Right lung (tissue), 10 donors: ENCODE measurements around the gene C1QTNF6. TPM values are rescaled to one million over a fixed set of nuclear protein-coding genes. Genes with fewer than 3 reads are reported as not detected.
"Not testable (repeated sequence)": the region's sequence is repeated elsewhere in the genome, so short reads cannot be mapped to it uniquely, and the experiment has no call there.

ENCODE experiments used
- DNase-seq, 2 donors: peaks; one replicate each; pipeline ENCODE4 v3.0.0-alpha.2; 2013
- long read RNA-seq, 8 donors: transcript quantifications; one replicate each; lab custom pipeline, GENCODE V29; 2026
- polyA plus RNA-seq, 5 donors: library from polyadenylated mRNA; unstranded; fragments of 120-200 nt; gene quantifications; one replicate each; pipeline versions ENCODE4 v1.2.1 to v1.2.3, GENCODE V29; 2013; ENCODE audit warnings: inconsistent platforms in 1 of 5, low replicate concordance in 1 of 5; ENCODE audit not compliant: insufficient read length in 5 of 5, insufficient read depth in 1 of 5

The C1QTNF6 gene
- 10 to 100 TPM; 24.5 to 25.0 (median 24.9) TPM for polyA plus RNA-seq
- long read RNA-seq, donor 1, transcript C1QTNF6-201 (3 exons, 2,934 nt): major isoform, 7 of 13 reads
- long read RNA-seq, donor 1, partial matches to known transcripts: 5 of 13 reads
- long read RNA-seq, donor 1, other reads (novel, unspliced or antisense): 0 of 13 reads
- long read RNA-seq, donor 2, transcript C1QTNF6-201 (3 exons, 2,934 nt): major isoform, 9 of 10 reads
- long read RNA-seq, donor 2, partial matches to known transcripts: 0 of 10 reads
- long read RNA-seq, donor 2, other reads (novel, unspliced or antisense): 0 of 10 reads
- long read RNA-seq, donor 3, partial matches to known transcripts: 14 of 19 reads
- long read RNA-seq, donor 3, other reads (novel, unspliced or antisense): 0 of 19 reads
- long read RNA-seq, donor 4, transcript C1QTNF6-201 (3 exons, 2,934 nt): major isoform, 7 of 8 reads
- long read RNA-seq, donor 4, partial matches to known transcripts: 0 of 8 reads
- long read RNA-seq, donor 4, other reads (novel, unspliced or antisense): 0 of 8 reads
- long read RNA-seq, donor 5, transcript C1QTNF6-201 (3 exons, 2,934 nt): major isoform, 12 of 26 reads
- long read RNA-seq, donor 5, partial matches to known transcripts: 14 of 26 reads
- long read RNA-seq, donor 5, other reads (novel, unspliced or antisense): 0 of 26 reads
- long read RNA-seq, donor 6, partial matches to known transcripts: 0 of 4 reads
- long read RNA-seq, donor 6, other reads (novel, unspliced or antisense): 0 of 4 reads
- long read RNA-seq, donor 7, partial matches to known transcripts: 0 of 4 reads
- long read RNA-seq, donor 7, other reads (novel, unspliced or antisense): 0 of 4 reads
- long read RNA-seq, donor 8, partial matches to known transcripts: 8 of 10 reads
- long read RNA-seq, donor 8, other reads (novel, unspliced or antisense): 0 of 10 reads

DNA sequence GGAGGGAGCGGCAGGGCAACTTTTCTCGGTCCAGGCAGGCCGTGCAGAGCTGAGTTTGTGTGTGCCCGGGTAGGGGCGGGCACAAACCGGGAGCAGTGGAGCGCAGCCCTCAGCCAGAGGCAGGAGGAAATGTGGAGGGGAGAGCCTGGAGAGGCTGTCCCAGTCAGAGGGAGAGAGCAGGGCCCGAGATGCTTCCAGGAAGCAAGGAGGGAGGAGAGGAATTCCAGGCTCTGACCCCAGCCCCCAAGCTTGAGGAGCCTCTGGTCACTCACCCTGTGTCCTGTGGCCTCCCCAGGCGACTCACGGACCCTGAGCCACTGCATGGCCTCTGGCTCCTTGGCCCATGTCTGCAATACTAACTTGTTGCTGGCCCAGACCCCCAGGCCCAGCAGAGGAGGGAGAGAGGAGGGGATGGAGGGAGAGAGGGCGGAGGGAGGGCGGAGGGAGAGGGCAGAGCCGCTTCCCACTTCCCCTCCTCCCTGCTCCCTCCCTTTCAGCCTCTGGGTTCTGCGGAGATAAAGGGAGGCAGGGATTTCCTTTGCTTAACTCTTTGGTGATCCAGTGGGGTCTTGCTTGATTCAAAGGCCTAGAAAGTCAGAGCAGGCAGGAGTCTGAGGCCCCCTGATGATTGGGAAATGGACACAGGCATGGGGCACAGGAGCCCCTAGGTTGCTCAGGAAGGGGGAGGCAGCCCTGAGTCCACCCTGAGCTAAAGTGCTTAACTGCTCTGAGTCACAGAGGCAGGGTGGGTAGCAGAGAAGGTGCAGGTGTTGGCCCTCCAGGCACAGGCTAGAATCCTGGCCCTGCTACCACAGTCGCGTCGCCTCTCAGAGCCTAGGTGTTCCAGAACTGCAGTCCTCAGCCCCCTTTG lies at the start of gene C1QTNF6:
C1QTNF6 (minus strand) TSS at position 357 of the 871 bp plus-strand sequence; CDS start at position 323, 34 bp downstream.
- peak; percentile 78 to 80 for DNase-seq

DNA sequence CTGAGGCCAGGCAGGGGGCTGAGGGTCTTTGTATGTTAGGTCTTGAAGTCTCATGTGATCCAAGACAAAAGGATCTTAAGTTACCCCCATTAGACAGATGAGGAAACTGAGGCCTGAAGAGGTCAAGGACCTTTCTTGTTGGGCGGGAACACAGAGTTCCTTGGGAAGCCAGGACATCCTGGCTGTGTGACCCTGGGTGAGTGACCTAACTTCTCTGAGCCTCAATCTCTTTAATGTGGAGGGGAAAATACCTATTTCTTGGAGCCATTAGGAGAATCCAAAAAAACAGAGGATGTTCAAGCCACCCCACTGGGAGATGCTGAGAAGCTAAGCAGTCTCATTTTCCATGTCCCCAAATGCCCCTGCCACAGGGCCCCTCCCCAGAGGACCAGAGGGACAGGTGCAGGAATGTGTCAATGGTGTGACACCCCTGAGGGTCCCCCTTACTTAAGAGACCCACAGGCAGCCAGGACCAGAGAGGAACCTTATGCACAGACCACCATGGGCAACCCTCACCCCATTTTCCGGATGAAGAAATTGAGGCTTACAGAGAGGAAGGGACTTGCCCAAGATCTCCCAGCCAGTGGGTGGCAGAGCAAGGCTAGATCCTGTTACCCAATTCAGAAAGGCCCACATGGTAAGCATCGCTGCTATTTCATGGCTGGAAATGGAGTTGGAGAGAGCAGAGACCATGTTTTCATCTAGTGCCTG lies 48.0 kb upstream of the C1QTNF6 start:
- DNase-seq: no peak

DNA sequence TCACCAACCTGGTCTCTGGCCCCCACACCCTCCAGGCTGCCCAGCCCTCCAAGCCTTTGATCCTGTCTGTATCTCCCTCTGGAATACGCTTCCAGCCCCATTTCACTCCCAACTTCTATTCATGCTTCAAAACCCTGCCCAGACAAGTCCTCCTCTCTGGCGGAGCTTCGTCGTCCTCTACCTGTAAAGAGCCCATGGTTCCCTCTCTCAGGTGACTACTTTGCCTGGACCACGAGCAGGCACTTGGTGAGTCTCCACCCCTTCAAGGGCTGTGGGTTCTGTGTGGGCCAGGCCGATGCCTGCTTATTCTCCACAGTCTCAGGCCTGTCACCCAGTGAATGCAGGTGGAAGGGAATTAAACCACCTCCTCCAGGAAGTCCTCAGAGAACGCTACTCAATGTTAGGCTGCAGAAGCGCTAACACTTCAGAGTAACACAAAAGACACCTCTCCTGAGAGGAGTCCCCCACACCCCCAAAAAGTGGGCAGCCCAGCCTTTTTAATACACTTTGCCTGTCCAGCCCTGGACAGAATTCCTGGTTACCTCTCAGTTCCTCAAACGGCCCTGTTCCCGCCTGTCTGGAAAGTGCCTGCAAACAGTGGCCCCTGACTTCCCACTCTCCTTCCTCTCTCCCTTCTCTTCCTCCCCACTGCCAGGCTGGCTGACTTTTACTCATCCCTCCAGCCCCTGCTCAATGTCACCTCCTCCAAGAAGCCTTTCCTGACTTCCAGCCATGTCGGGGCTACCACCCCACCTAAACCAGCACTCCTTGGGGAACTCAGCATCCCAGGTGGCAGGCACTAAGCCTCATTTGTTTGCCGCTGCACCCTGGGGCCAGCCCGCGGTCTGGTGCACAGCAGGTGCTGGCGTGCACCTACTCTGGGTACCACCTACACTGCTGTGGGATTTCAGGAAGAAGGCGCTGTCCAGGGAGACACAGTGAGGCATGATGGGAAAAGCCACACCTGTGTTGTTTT lies 47.0 kb upstream of the C1QTNF6 start:
- no peak for DNase-seq

DNA sequence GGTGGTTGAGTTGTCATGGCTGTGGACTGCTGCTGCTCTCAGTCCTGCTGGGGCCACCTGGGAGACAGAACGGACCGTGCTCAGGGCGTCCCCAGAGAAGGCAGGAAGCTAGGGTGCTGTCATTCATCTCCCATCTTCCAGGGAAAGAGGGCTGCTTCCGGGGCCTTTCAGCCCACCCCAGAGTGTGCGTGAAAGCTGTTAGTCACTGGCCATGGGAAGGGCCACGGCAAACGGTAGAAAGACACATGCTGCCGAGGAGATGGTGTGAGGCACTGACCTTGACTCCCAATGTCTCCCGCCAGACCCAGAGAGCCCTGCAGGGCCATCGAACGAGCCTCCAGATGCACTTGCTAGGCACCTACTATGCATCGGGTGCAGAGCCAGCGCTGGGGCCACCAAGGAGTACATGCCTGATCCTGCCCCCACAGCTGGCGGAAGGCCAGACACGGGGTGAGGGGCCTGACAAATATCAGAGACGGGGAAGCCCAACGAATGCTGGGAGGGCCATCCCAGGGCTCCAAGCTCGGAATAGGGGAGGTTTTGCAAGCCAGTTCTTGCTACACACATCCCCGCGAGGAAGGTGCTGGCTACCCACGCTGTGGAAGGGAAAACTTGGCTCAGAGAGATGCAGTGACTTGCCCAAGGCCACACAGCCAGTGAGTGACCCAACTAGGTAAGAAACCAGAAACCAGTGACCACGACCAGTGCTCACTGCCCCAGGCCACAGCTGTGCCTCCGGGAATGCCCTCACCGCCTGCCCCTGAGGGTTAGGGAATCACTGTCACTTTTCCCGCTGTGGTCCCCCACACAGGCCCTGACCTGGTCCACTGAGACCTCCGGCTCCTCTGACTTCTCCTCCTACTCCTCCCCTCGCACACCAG lies 45.9 kb upstream of the C1QTNF6 start:
- no peak for DNase-seq

DNA sequence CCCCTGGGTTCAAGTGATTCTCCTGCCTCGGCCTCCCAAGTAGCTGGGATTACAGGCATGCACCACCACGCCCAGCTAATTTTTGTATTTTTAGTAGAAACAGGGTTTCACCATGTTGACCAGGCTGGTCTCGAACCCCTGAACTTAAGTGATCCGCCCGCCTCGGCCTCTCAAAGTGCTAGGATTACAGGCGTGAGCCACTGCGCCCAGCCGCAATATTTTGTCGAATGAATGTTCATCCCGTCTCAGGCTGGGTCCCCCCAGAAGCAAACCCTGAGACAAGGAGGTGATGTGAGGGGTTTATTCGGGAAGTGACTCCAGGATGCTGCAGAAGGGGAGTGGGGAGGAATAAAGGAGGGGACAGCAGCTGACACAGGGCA lies 45.3 kb upstream of the C1QTNF6 start:
- not testable (repeated sequence) for DNase-seq

DNA sequence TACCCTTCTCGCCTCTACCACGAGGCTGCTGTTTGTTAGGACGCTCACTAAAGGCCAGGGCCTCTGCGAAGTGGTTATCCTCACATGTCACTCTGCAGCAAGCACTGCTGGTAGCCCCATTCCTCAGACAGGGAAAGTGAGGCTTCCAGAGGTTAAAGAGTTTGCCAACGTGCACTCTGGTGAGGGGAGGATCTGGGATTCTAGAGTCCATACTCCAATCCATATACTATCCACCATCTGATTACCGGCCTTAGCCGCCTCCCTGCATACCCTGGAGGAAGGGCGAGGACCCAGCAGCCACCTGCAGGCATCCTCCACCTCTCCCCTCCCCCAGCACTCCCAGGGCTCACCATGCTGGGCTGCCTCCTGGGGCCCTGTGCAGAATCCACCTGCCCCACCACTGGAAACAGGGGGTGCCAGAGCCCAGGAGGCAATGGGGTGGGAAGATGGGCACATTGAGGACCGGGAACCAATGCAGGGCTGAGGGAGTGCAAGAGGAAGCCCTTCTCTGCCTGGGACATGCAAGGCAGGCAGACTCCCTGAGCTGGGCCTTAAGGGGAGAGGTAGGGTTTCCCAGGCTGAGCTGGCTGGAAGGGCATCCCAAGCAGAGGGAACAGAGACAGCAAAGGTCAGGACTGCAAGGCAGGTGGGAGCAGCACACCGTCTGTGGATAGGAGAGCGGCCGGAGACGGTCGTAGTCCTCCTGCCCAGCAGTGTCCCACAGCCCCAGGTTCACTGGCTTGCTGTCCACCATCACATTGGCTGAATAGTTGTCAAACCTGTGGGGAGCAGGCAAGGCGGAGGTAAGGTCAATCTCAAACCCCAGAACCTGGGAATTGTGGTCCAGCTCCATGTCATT lies 44.3 kb upstream of the C1QTNF6 start:
- no peak for DNase-seq

DNA sequence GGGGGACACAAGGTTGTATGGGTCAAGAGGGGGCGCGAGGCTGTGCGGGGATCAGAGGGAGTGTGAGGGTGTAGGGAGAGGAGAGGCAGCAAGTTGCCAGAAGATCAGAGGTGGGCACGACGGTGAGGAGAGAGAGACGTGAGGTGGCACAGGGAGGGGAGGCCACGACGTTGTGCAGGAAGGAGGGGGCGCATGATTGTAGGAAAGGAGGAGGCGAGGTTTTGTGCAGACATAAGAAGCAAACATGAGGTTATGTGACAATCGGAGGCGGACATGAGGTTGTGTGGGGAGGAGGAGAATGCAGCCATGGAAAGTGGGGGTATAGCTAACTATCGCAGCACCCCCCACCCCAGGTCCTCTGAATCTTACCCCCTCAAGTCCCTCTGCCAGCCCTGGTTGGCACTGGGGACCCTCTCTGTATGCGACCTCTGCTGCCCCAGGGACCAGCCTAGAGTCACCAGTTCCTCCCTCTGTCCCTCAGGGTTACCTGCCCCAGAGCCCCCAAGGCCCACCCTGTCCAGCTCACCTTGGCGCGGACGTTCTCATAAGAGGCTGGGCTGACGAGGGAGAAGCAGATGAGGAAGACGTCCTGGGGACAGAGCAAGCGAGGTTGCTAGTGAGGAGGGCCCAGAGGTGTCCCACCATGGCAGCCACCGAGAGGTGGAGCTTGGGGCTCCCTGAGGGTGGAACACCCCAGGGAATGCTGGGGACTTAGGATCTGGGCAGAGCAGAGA lies 43.5 kb upstream of the C1QTNF6 start:
- DNase-seq: no peak

DNA sequence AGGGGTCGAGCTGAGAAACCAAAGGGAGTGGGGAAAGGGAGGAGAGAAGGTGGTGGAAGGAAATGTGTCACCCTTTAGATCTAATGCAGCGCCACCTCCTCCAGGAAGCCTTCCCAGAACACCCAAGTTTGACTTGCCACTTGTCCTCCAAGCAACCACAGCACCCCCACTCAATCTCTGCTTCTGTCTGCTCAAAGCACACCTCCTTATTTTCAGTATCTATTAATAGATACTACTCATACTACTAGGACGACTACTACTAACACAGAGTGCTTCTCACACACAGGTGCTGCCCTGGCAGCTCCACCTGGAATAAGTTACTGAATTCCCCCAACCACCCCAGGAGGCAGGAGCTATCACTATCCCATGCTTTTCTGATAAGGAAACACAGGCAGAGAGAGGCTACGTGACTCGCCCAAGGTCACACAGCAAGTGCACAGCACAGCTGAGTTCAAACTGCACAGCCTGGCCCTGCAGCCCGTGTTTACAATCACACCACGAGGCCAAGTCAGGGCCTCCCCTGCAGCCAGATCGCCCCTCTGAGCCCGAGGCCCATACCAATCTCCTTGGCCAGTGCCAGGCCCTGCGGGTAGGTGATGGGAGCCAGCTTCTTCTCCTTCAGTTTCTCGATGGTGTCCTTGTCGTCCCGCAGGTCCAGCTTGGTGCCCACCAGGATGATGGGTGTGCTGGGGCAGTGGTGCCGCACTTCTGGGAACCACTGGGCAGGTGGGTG lies 42.8 kb upstream of the C1QTNF6 start:
- DNase-seq: no peak

DNA sequence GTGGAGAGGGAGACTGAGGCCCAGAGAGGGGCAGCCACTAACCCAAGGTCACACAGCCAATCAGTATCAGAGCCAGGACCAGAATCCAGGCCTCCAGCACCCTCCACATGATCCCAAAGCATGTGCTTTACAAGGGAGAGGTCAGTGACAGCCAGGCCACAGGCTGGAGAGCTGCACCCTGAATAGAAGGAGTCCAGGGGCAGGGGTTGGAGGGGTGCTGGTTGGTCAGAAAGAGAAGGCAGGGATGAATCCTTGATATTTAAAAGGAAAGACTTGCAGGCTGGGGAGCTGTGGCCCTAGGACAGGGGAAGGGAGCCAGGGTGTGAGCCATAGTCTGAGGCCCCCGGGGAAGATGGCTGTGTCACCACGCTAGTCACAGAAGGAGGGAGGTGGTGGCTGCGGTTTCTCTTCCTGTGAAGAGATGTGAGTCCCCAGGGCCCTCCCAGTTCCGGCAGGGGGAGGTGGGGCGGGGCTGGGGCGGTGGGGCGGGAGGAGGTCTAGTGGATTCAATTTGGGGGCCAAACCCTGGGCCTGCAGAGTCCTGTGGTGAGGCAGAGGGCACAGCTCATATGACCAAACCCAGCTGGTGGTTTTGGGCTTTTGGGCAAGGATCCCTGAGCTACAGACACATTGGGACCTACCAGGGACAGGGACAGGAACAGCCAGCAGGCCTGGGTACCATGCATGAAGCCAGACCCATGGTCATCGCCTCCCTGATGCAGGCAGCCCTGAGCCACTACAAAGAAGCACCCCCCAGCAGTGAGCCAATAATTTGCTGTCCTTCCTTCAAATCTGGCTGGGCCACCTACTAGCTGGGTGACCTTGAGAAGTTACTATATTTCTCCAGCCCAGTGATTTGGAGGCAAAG lies 42.0 kb upstream of the C1QTNF6 start:
- no peak for DNase-seq

DNA sequence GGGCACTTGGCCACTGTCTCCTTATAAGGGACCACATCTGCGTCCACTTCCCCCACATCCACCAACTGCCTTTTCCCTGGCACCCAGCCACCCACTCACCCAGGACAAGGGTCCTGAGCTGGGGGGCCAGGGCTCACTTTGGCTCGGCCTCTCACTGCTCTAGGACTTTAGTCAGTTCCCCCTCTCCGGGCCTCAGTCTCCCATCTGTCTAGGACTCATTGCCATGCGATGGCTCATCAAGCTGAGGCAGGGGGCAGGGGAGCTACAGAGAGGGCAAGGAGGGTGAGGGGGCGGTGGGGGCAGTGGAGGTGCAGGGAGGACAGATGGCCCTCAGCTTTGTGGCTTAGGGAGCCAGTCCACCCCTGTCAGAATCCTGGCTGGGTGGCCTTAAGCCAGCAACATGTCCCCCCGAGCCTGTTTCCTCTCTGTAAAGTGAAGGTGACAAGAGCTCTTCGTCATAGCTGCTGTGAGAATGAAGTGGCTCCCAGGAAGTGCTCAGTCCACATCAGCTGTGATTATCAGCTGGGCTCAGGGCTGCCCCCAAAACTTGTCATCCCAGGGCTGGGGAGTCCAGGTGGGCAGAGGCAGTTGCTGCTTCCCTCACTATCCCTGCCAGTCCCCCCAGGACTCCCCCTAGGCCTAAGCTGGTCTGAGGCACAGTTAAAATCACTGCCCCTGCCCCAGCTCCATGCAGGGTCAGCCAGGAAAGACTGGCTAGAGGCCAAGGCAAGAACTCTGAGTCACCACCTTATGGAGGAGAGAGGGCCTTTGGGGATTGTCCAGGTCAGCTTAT lies 41.2 kb upstream of the C1QTNF6 start:
- no peak for DNase-seq

DNA sequence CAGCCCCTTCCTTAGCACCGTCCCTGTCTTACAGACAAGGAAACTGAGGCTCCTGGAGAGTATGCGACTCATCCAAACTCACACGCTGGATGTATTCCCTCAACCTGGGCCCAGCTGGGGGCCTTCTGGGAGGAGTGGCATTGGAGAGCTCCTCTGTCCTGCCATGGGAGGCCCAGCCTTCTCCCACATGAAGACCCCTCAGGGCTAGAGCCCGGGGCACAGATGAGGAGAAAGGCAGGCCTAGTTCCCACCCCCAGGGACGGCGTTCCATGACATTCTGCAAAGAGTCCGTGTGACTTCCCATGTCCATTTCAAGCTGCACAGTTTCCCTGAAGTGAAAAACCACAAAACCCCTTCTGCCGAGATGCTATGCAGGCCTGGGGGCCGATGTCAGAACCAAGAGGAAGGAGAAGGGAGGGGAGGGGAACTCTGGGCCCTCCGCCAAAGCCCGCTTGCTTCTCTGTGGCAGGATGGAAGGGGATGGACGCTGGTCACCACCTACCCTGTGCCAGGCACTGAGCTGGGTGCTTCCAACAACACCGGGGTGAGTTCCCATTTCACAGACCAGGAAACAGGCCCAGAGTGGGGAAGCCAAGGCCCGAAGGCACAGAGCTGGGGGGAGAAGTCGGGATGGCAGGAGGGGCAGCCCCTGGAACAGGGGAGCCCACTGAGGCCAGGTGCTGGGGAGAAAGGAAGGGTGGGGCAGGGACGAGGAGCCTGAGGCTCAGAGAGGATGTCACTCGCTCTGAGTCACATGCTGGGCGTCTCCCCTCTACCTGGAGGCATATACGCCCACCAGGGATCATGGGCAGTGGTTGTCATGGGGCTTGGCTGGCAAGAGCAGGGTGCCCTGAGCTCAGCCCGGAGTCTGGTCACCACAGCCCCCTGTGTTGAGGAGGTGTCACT lies 40.3 kb upstream of the C1QTNF6 start:
- DNase-seq: no peak

DNA sequence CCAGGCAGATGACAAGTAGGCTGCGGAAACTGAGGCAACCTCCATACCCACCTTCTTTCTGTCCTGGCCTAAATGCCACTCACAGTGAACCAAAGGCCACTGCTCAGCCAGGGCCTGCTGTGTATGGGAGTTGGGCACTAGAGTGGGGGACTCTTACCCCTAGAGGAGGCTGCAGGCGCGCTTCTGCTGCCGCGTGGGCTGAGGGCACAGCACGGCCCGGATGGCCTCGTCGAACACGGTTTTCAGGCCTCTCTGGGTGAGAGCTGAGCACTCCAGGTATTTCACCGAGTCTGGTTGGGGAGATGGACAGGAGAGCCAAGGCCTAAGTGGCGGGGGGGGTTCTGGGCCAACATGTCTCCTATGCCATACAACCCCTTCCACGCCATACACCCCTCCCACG lies 38.5 kb upstream of the C1QTNF6 start:
- DNase-seq: no peak

DNA sequence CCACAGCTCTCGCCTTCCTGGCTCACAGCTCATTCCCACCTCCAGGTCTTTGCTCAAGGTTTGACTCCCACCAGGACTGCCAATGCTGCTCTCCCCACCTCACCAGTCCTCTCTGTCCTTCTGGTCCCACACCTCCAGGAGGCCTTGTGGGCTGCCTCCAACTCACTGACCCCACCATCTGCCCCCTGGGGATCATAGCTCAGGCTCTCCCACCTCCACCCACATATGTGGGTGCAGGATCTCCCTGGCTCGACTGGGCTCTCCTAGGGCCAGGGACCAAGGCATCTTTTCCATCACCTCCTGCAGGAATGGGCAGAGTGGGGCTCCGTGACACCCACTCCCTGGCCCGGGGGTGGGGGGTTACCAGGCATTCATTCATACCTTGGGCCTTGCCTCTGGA lies 38.0 kb upstream of the C1QTNF6 start:
- no peak for DNase-seq
